Fibroblast of lung (primary cell): ENCODE data around the gene NDUFA6. TPM values are rescaled to one million over a fixed set of nuclear protein-coding genes. Genes with fewer than 3 reads are reported as not detected.

Experiments used
- DNase-seq, 2 donors: peaks; one replicate each; pipeline versions ENCODE4 v3.0.0 to v3.0.0-alpha.2; 2010; ENCODE audit warnings: low read depth in 2 of 2
- H2AFZ ChIP-seq: 2 replicates; pipeline ENCODE4 v1.5.1; 2012; ENCODE audit warnings: low read length, control low read depth, inconsistent platforms
- H3K27ac ChIP-seq: 2 replicates; pipeline ENCODE4 v1.5.1; 2011; ENCODE audit warnings: low read length, control low read depth; ENCODE audit not compliant: insufficient read depth
- H3K27me3 ChIP-seq: 2 replicates; pipeline ENCODE4 v1.5.1; 2011; ENCODE audit warnings: mild to moderate bottlenecking, low read length; ENCODE audit not compliant: control insufficient read depth, insufficient read depth
- H3K36me3 ChIP-seq: 2 replicates; pipeline ENCODE4 v1.5.1; 2011; ENCODE audit warnings: low read length; ENCODE audit not compliant: control insufficient read depth, insufficient read depth
- H3K4me1 ChIP-seq: 2 replicates; pipeline ENCODE4 v1.5.1; 2011; ENCODE audit warnings: low read length; ENCODE audit not compliant: control insufficient read depth, insufficient read depth; ENCODE audit errors: extremely low read depth
- H3K4me2 ChIP-seq: 2 replicates; pipeline ENCODE4 v1.5.1; 2011; ENCODE audit warnings: low read length, control low read depth; ENCODE audit not compliant: insufficient read depth; ENCODE audit errors: extremely low read depth
- H3K4me3 ChIP-seq, 4 experiments: fragments of 200-600 bp in 1 of 4; sonication (generic) in 1 of 4; replicated peaks in 1 of 4; 2 replicates each; pipeline ENCODE4 v1.5.1; 2011 to 2016; ENCODE audit warnings: low read length in 4 of 4, low read depth in 3 of 4, mild to moderate bottlenecking in 3 of 4, control low read depth in 2 of 4, inconsistent platforms in 1 of 4, mixed read lengths in 1 of 4; ENCODE audit not compliant: insufficient read depth in 1 of 4; ENCODE audit errors: control extremely low read depth in 1 of 4
- H3K79me2 ChIP-seq: 2 replicates; pipeline ENCODE4 v1.5.1; 2012; ENCODE audit warnings: mild to moderate bottlenecking, low read length, inconsistent platforms; ENCODE audit not compliant: control insufficient read depth, insufficient read depth
- H3K9ac ChIP-seq: 2 replicates; pipeline ENCODE4 v1.5.1; 2011; ENCODE audit warnings: mild to moderate bottlenecking, low read length, control low read depth; ENCODE audit not compliant: insufficient read depth
- H3K9me3 ChIP-seq: 2 replicates; pipeline ENCODE4 v1.5.1; 2012; ENCODE audit warnings: low read depth, low read length; ENCODE audit not compliant: control insufficient read depth, insufficient read depth
- H4K20me1 ChIP-seq: 2 replicates; pipeline ENCODE4 v1.5.1; 2011; ENCODE audit warnings: low read length; ENCODE audit not compliant: control insufficient read depth, insufficient read depth; ENCODE audit errors: extremely low read depth
- EZH2 ChIP-seq: IDR thresholded peaks from 2 replicates; pipeline ENCODE4 v1.5.1; 2012; ENCODE audit warnings: low read length, control low read depth, mild to moderate bottlenecking; ENCODE audit errors: missing control alignments
- polyA plus RNA-seq, 2 donors: library from polyadenylated mRNA; depleted of rRNA in 1 of 2; stranded (reverse) in 1 of 2; unstranded in 1 of 2; fragments of >200 nt; gene quantifications; 2 replicates each; pipeline ENCODE4 v1.2.1, GENCODE V29; 2011 to 2012; ENCODE audit warnings: missing spikeins in 1 of 2
- total RNA-seq: library from RNA; depleted of rRNA; stranded (reverse); fragments of >200 nt; gene quantifications from 2 replicates; pipeline ENCODE4 v1.2.1, GENCODE V29; 2014
- TF ChIP-seq, protein P1 (sequence below), 2 donors: IDR thresholded peaks in 1 of 2; conservative IDR thresholded peaks in 1 of 2; 1 replicate in 1 of 2; 2 replicates in 1 of 2; pipeline ENCODE4 v1.5.1; 2011 to 2012; ENCODE audit warnings: low read length in 2 of 2, control low read depth in 1 of 2, inconsistent platforms in 1 of 2, low read depth in 1 of 2, mild to moderate bottlenecking in 1 of 2

NDUFA6 gene
- total and polyA plus RNA-seq, 2 donors (not counting 1 experiment from before 2014, with no cell fraction given) = 68.5 to 87.8 TPM

DNA sequence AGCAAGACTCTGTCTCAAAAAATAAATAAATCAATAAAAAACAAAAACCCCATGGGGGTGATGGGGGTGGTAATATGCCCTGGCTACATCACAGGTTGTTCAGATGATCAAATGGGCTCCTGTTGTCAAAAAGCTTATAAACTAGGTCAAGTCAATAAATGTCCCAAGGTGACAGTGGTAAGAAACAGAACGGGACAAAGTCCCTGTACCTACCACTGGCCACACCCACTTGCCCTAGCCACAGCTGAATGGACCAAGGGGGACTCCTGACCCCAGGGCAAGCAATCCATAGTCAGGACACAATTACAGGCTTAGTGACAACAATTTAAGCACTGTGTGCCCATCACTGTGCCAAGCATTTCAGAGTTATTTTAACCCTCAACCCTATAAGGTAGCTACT, 25.9 kb downstream of the NDUFA6 start:
- Histone ChIP-seq H3K27ac (no peak overlapping the region), H2AFZ (no peak overlapping the region), H3K4me1 (no peaks in the 10 kb centered on the region), H3K79me2 (no peaks in the 10 kb centered on the region), H4K20me1 (no peaks in the 10 kb centered on the region), H3K27me3 (no peaks in the 10 kb centered on the region), H3K4me3 (no peak overlapping the region), H3K4me2 (no peak overlapping the region), H3K9ac (no peak overlapping the region), H3K9me3 (no peaks in the 10 kb centered on the region), H3K36me3 (peaks cover 14% of the 10 kb centered on the region)
- DNase-seq = no peak
- TF ChIP-seq, protein P1, sequence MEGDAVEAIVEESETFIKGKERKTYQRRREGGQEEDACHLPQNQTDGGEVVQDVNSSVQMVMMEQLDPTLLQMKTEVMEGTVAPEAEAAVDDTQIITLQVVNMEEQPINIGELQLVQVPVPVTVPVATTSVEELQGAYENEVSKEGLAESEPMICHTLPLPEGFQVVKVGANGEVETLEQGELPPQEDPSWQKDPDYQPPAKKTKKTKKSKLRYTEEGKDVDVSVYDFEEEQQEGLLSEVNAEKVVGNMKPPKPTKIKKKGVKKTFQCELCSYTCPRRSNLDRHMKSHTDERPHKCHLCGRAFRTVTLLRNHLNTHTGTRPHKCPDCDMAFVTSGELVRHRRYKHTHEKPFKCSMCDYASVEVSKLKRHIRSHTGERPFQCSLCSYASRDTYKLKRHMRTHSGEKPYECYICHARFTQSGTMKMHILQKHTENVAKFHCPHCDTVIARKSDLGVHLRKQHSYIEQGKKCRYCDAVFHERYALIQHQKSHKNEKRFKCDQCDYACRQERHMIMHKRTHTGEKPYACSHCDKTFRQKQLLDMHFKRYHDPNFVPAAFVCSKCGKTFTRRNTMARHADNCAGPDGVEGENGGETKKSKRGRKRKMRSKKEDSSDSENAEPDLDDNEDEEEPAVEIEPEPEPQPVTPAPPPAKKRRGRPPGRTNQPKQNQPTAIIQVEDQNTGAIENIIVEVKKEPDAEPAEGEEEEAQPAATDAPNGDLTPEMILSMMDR (conservative IDR thresholded peaks at IDR 0.05 in 1 of 2, IDR thresholded peaks at IDR 0.05 in 1 of 2; ENCODE audit: low read depth in 1 of 2, low read length in 2 of 2) = no peak
- no peak for TF ChIP-seq EZH2

DNA sequence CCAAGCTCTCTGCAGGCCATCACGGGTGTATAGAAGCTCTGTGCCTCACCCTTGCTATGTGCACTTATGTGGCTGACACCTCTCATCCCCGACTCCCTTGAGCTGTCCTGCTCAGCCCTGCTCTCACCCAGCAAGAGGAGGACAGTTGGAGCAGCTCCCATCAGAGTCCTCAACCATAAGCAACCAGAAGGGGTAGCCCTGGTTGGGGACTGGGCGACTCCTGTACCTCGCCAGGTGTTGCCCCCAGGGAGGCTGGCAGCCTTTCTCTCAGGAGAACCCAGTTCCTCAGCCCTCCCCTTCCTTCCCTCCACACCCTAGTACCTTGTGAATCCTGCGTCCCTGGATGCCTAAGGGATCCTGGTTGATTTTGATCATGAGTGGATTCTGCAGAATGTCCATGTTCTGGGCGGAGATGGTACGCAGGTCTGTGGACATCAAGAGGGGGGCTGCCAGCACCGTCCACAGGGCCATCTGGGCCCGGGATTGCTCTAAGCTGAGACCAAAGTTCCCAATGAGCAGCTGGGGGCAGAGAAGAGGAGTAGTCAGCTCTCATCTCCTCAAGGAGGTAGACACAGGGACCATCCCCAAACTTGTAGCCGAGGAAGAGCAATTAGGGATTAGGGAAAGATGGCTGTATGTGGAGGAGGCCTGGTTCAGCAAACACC, 27.9 kb downstream of the NDUFA6 start:
- DNase-seq = no peak
- Histone ChIP-seq H3K79me2 (no peaks in the 10 kb centered on the region), H3K9ac (no peak overlapping the region), H4K20me1 (no peaks in the 10 kb centered on the region), H2AFZ (no peak overlapping the region), H3K4me2 (no peak overlapping the region), H3K9me3 (no peaks in the 10 kb centered on the region), H3K27me3 (no peaks in the 10 kb centered on the region), H3K36me3 (peaks cover 14% of the 10 kb centered on the region), H3K27ac (no peak overlapping the region), H3K4me3 (no peak overlapping the region), H3K4me1 (no peaks in the 10 kb centered on the region)
- TF ChIP-seq EZH2 = no peak
- TF ChIP-seq, protein P1 (conservative IDR thresholded peaks at IDR 0.05 in 1 of 2, IDR thresholded peaks at IDR 0.05 in 1 of 2; ENCODE audit: low read depth in 1 of 2, low read length in 2 of 2) = no peak

- H3K36me3 ChIP-seq = peaks cover 12% of the 10 kb centered on the region
- H3K9me3 ChIP-seq = no peaks in the 10 kb centered on the region
- H3K27me3 ChIP-seq = no peaks in the 10 kb centered on the region
- no peaks in the 10 kb centered on the region for H4K20me1 ChIP-seq
- H3K4me3 ChIP-seq = no peak overlapping the region
- no peak overlapping the region for H3K4me2 ChIP-seq
- TF ChIP-seq, protein P1 (conservative IDR thresholded peaks at IDR 0.05 in 1 of 2, IDR thresholded peaks at IDR 0.05 in 1 of 2; ENCODE audit: low read depth in 1 of 2, low read length in 2 of 2) = no peak
- no peak for TF ChIP-seq EZH2
- H3K9ac ChIP-seq = no peak overlapping the region
- no peak for DNase-seq
- no peak overlapping the region for H2AFZ ChIP-seq
- no peaks in the 10 kb centered on the region for H3K79me2 ChIP-seq
- no peak overlapping the region for H3K27ac ChIP-seq
- no peaks in the 10 kb centered on the region for H3K4me1 ChIP-seq
Measured at GRCh38 chr22:42061041-42061440, 29.5 kb downstream of the NDUFA6 start.
